NCI-H524 treated with DMSO at 0.1 percent for 48 hours (cell line): ENCODE results near the gene EPHA2.

Source experiments
- DNase-seq: peaks from one replicate; lab custom pipeline; 2025; lab: John Stamatoyannopoulos, UW

EPHA2 gene

DNA sequence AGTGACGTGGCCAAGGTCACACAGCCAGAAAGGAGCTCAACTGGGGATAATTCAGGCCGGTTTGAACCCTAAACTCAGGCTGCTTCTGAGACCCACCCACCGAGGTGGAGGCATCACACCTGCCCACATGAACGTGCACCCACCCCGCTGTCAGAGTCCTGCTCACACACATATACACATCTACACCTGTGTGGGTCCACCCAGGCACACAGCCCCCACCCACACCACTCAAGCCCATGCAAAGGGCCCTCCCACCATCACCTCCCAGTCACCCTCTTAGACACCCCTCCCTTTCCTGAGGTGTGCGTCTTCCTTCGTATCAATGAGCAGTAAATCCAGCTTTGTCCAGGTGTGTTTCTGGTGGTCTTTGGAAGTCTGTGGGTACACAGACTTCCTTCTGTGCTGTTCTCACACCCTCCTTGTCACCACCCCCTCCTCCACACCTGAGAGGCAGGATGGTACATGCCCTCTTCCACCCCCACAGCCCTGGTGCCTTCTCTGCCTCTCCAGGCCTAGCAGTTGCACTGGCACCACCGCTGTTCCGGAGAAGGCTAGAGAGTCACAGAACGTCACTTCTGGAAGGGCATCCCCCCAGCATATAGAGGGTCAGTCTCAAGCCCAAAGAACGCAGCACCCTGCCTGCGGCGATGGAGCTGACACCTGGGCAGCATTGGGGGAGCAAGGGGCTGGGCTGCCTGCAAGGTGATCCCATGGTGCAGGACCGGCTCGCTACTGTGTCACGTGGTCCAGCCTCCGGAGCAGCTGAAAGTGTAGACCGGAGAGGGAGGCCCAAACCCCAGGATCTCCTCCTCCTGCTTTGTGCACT lies 63.6 kb downstream of the EPHA2 start:
- DNase-seq, result no peak

GRCh38 chr1:16091296-16091695 lies 64.6 kb downstream of the EPHA2 start:
- no peak for DNase-seq

- no peak for DNase-seq
Measured at GRCh38 chr1:16090076-16090826, 65.6 kb downstream of the EPHA2 start.

DNA sequence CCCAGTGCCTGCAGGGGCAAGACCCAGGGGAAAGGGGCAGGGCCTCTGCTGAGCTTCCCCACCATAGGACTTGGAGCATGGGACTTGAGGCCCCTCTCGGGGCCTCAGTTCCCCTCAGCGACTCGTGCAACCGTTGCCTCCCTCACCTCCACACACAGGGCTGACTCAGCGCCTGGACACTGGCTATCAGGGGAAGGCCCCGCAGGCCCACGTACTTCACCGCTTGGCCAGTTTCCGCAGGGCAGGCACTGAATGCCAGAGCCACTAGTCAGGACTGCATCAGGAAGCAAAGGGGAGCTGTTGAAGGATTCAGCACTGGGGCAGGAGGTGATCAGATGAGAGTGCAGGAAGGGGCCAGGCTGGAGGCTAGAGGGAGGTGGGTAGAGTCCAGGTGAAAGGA lies 66.9 kb downstream of the EPHA2 start:
- DNase-seq, result no peak

GRCh38 chr1:16088351-16088911 lies 67.4 kb downstream of the EPHA2 start:
- no peak for DNase-seq

GRCh38 chr1:16087733-16088132 lies 68.1 kb downstream of the EPHA2 start:
- no peak for DNase-seq

DNA sequence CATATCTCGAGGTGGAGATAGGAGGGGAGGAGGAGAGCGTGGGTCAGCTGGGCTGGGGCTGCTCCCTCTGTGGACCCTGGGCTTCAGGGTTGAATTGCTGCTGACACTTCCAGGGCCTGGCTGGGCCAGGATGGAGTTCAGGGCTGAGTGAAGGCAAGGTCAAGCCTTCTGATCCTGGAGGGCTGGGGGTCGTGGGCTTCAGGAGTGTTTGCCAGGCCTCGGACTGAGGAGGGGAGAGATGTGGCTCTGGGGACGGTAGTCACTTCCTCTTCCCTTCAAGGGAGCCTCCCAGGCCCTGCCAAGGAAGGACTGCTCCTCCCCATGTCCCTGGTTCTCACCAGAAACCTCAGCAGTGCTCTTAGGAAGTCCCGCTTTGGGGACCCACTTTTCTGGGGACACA lies 70.3 kb downstream of the EPHA2 start:
- no peak for DNase-seq

GRCh38 chr1:16083486-16083885 lies 72.4 kb downstream of the EPHA2 start:
- no peak for DNase-seq

DNA sequence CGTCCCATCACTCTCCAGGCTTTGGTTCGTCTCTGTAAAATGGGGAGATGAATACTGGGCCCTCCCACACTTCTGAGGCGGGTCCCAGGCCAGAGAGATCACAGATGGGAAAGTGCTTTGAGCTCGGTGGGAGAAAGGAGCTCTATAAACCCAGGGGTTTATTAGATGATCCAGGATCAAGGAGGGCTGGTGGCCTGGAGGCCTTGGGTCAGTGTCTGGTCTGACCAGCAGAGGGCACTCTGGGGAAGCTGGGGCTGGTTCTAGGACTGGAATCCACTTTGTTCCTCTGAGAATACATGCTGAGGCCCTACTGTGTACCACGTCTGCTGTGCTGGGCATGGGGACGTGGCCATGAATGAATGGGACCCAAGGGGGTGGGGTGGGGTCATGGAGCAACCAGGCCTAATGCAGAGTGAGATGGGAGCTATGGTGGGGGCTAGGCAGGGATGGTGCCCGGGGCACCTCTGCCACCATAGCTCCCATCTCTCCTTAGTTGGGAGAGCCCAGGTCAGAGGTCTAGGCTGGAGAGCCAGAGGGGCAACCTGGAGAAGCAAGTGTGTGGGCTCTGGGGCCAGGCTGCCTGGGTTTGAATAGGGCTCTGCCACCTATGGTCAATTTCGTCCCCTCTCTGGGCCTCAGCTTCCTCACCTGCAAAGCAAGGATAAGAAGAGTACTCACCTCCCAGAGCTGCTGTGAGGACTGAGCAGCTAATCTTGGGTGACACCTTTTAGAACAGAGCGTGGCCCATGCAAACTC lies 73.4 kb downstream of the EPHA2 start:
- DNase-seq, result no peak

DNA sequence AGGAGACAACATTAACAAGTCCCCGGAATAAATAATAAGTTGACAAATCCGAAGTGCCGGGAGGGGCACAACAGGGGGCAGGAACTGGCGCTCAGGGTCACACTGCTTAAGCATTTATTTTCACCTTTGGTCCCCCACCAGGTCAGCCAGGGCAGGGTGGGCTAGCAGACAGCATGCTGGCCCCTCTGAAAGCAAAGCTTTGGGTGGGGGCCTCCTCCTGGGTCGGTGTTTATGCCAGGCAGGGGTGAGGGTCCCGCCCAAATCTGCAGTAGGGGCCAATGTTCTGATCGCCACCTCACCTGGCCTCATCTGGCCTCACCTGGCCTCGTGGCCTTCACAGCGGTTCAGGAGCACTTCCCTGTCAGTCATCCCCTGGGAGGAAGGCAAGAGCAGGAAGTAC lies 74.2 kb downstream of the EPHA2 start:
- no peak for DNase-seq

DNA sequence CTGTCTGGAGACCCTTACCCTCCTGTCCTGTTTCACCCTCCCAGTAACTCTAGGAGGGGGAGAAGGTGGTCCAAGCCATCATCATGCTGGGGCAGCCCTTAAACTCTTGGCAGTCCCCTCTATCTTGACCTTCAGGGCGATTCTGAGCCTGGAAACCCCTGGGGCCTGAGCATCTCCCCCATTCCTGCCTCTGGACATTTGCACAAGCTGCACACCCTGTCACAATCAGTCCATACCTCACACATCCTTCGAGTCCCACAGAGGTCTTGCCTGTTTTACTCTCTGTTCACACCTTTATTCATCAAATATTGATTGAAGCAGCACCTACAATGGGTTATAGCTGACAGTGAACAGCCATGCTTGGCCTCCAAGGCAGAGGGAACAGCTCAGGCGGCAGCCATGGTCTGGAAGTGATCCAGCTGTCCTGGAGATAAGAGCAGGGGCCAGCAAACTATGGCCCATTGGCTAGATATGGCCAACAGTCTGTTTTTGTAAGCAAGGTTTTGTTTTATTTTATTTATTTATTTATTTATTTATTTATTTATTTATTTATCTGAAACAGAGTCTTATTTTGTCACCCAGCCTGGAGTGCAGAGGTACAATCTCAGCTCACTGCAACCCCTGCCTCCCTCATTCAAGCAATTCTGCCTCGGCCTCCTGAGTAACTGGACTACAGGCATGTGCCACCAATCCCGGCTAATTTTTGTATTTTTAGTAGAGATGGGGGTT lies 75.3 kb downstream of the EPHA2 start:
- DNase-seq, result no peak

GRCh38 chr1:16078925-16079656 lies 76.8 kb downstream of the EPHA2 start:
- DNase-seq, result peak; percentile 31

DNA sequence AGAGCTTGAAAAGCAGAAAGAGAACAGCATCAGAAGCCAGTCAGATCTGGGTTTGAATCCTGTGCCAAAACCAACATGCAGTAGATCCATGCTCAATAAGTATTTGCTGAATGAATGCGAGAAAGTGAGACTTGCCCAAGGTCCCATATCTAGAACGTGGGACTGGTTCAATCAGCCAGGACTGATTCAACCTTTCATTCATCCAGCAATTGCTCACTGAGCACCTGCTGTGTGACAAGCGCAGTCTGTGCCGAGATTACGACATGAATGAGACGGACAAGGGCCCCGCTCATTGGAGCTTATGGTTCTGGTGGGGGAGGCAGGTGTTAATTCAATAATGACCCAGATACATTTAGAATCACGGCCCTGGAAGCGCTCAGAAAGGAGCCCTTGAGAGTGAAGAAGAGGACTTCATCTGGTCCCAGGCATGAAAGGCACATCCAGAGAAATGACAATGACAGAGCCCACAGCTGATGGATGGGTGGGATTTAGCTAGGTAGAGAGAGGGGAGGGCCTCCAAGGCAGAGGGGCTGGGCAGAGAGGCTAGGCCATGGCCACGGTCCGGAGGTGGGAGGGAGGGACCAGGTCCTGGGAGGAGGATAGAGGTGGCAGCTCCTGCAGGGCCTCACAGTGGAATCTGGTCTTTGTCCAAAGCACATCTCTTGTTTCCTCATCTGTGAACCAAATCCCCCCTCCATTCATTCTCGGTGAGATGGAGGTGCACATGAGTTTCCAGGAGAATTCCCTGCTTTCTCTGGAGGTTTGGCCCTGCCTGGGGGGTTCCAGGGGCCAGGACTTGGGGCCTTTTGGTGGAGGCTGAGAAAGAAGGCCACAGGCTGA lies 78.2 kb downstream of the EPHA2 start:
- no peak for DNase-seq

DNA sequence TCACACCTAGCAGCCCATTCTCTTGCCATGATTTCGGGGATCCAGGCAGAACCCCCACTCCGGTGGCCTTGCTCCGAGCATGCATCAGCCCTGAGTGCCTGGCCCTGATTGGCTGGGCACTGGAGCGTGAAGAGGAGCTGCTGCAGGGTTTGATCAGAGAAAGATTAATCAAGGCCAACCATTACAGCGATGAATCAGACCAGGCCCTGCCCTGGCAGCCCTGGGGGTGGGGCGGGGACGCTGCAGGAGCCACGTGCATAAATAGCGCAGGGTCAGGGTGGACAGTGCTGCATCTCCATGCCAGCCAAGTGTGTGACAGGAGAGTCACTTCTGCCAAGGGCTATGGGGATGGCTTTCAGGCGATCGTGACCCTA lies 79.0 kb downstream of the EPHA2 start:
- no peak for DNase-seq

DNA sequence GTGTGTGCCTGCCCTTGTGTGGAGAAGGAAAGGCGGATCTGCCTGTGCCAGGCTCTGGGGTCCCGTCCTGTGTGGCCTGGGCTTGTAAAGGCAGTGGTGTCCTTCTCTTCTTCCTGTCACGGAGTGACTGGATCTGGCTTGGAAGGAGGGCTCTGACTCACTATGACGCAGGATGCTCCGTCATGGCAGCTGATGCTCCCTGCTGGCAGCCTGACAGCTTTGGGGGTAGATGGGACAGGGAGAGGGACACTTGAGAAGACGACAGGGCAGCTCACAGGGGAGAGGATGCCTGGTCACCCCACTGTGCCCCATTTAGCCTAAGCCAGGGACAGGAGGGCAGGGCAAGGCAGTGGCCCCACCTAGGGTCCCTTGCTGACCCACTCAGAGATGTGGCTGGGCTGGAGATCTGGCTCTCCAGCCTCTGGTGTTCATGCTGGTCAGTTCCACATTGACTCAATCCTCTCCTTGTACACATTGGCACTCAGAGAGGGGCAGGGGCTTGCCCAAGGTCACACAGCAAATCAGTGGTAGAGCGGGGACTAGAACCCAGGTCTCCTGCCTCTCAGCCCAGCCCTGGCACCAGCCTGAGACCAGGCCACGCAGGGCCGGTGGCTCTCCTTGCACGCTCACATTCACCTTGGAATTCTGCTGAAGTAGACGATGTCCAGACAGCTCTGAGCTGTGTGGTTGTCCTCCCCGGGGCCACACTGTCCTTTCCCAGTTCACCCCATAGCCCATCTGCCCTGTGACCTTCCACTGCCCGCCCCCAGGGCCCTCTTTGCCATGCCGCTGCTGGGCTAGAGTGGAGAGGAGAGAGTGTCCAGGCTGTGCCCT lies 79.6 kb downstream of the EPHA2 start:
- no peak for DNase-seq

GRCh38 chr1:16075337-16076030 lies 80.4 kb downstream of the EPHA2 start:
- no peak for DNase-seq
